H1 (cell line): ENCODE measurements around the gene PTPRD. TPM values are rescaled to one million over a fixed set of nuclear protein-coding genes. Genes with fewer than 3 reads are reported as not detected.

ENCODE experiments used
- CTCF ChIA-PET: fragments of 300-600 bp; sonication (Branson Sonifier 250); formaldehyde crosslinking; loops from one replicate; lab custom pipeline; 2021; ENCODE audit not compliant: partially characterized antibody; lab: Charles Lee
- POLR2A ChIA-PET: fragments of 300-600 bp; sonication (Branson Sonifier 250); formaldehyde crosslinking; loops from one replicate; lab custom pipeline; 2021; ENCODE audit warnings: inconsistent platforms; ENCODE audit not compliant: partially characterized antibody; lab: Charles Lee
- DNase-seq, 2 experiments: peaks; one replicate each; pipeline versions ENCODE4 v3.0.0 to v3.0.0-alpha.2; 2010 to 2022; ENCODE audit warnings: low spot score in 2 of 2, low read depth in 1 of 2, mixed read lengths in 1 of 2
- FAIRE-seq: peaks from 2 replicates; lab custom pipeline; 2011; peaks lifted over from hg19 to GRCh38; lab: Jason Lieb, UNC
- H2AFZ ChIP-seq: 2 replicates; pipeline ENCODE4 v1.8.1; 2012; ENCODE audit warnings: low read length, inconsistent platforms
- H2AK5ac ChIP-seq: 2 replicates; pipeline ENCODE4 v1.6.1; 2013; ENCODE audit warnings: low read depth, low read length
- H2BK120ac ChIP-seq: replicated peaks from 2 replicates; pipeline ENCODE3; 2013; ENCODE audit warnings: low read depth, low read length, inconsistent platforms
- H2BK12ac ChIP-seq: 2 replicates; pipeline ENCODE4 v1.6.1; 2013; ENCODE audit warnings: low read depth, low read length
- H2BK15ac ChIP-seq: 2 replicates; pipeline ENCODE4 v1.6.1; 2013; ENCODE audit warnings: low read length
- H2BK20ac ChIP-seq: 2 replicates; pipeline ENCODE4 v1.6.1; 2013; ENCODE audit warnings: low read length
- H2BK5ac ChIP-seq: 2 replicates; pipeline ENCODE4 v1.6.1; 2013; ENCODE audit warnings: low read depth, low read length
- H3K14ac ChIP-seq: 2 replicates; pipeline ENCODE4 v1.6.1; 2013; ENCODE audit warnings: inconsistent platforms; ENCODE audit not compliant: insufficient read length
- H3K18ac ChIP-seq: 2 replicates; pipeline ENCODE4 v1.6.1; 2013; ENCODE audit warnings: low read length; ENCODE audit errors: extremely low read depth
- H3K23ac ChIP-seq: 2 replicates; pipeline ENCODE4 v1.6.1; 2013; ENCODE audit warnings: inconsistent platforms; ENCODE audit not compliant: insufficient read length
- H3K23me2 ChIP-seq: 2 replicates; pipeline ENCODE4 v1.6.1; 2013; ENCODE audit warnings: low read depth, low read length
- H3K27ac ChIP-seq: 2 replicates; pipeline ENCODE4 v1.6.1; 2011; ENCODE audit warnings: low read depth, low read length, inconsistent platforms
- H3K27me3 ChIP-seq, 4 experiments: replicated peaks in 1 of 4; 1 replicate in 1 of 4; 2 replicates in 3 of 4; pipeline versions ENCODE4 v1.6.1 to v1.8.1; 2011 to 2013; ENCODE audit warnings: low read length in 3 of 4, mild to moderate bottlenecking in 3 of 4, inconsistent platforms in 2 of 4, mixed read lengths in 2 of 4, moderate library complexity in 1 of 4; ENCODE audit not compliant: control insufficient read depth in 3 of 4, insufficient read depth in 3 of 4; ENCODE audit errors: extremely low read depth in 1 of 4
- H3K36me3 ChIP-seq, 4 experiments: 2 replicates each; pipeline versions ENCODE4 v1.6.1 to v1.8.1; 2011 to 2013; ENCODE audit warnings: mild to moderate bottlenecking in 4 of 4, low read length in 3 of 4, moderate library complexity in 2 of 4, control low read depth in 1 of 4, inconsistent platforms in 1 of 4; ENCODE audit not compliant: insufficient read depth in 4 of 4, control insufficient read depth in 2 of 4
- H3K4ac ChIP-seq: replicated peaks from 2 replicates; pipeline ENCODE3; 2013; ENCODE audit warnings: low read length, low read depth, mixed read lengths, inconsistent platforms; ENCODE audit not compliant: insufficient read length
- H3K4me1 ChIP-seq, 4 experiments: replicated peaks in 1 of 4; 1 replicate in 1 of 4; 2 replicates in 3 of 4; pipeline versions ENCODE4 v1.6.1 to v1.8.1; 2011 to 2013; ENCODE audit warnings: low read length in 3 of 4, inconsistent platforms in 2 of 4, mixed read lengths in 1 of 4; ENCODE audit not compliant: insufficient read depth in 4 of 4, control insufficient read depth in 3 of 4
- H3K4me2 ChIP-seq, 2 experiments: 2 replicates each; pipeline versions ENCODE4 v1.6.1 to v1.8.1; 2011 to 2013; ENCODE audit warnings: low read depth in 2 of 2, low read length in 2 of 2, control low read depth in 1 of 2, inconsistent platforms in 1 of 2, mild to moderate bottlenecking in 1 of 2; ENCODE audit not compliant: insufficient read depth in 1 of 2
- H3K4me3 ChIP-seq, 4 experiments: fragments of 200-600, 300-600 bp in 1 of 4; sonication (generic), shearing (Covaris generic), sonication (Bioruptor Twin) in 1 of 4; 2 replicates each; pipeline versions ENCODE4 v1.5.1 to v1.8.1; 2011 to 2016; ENCODE audit warnings: low read length in 4 of 4, low read depth in 3 of 4, control low read depth in 2 of 4, inconsistent platforms in 2 of 4, mild to moderate bottlenecking in 2 of 4, mixed read lengths in 1 of 4, moderate library complexity in 1 of 4; ENCODE audit not compliant: insufficient read depth in 2 of 4; ENCODE audit errors: extremely low read depth in 1 of 4
- H3K56ac ChIP-seq: replicated peaks from 2 replicates; pipeline ENCODE3; 2013; ENCODE audit warnings: low read depth, mild to moderate bottlenecking, mixed read lengths, low read length, inconsistent platforms; ENCODE audit not compliant: insufficient read length
- H3K79me1 ChIP-seq: 2 replicates; pipeline ENCODE4 v1.6.1; 2013; ENCODE audit warnings: low read depth, low read length, control low read depth
- H3K79me2 ChIP-seq, 2 experiments: 2 replicates each; pipeline versions ENCODE4 v1.6.1 to v1.8.1; 2012 to 2013; ENCODE audit warnings: low read length in 2 of 2, mild to moderate bottlenecking in 2 of 2, inconsistent platforms in 1 of 2; ENCODE audit not compliant: insufficient read depth in 2 of 2, control insufficient read depth in 1 of 2
- H3K9ac ChIP-seq, 4 experiments: replicated peaks in 1 of 4; 1 replicate in 1 of 4; 2 replicates in 3 of 4; pipeline versions ENCODE4 v1.6.1 to v1.8.1; 2011 to 2013; ENCODE audit warnings: low read depth in 3 of 4, low read length in 3 of 4, control low read depth in 2 of 4, mild to moderate bottlenecking in 2 of 4, moderate library complexity in 2 of 4, inconsistent platforms in 1 of 4; ENCODE audit errors: extremely low read depth in 1 of 4
- H3K9me3 ChIP-seq, 2 experiments: 2 replicates each; pipeline versions ENCODE4 v1.6.1 to v1.8.1; 2012 to 2013; ENCODE audit warnings: mild to moderate bottlenecking in 2 of 2, moderate library complexity in 2 of 2, control low read depth in 1 of 2, inconsistent platforms in 1 of 2, low read depth in 1 of 2, low read length in 1 of 2, mixed read lengths in 1 of 2; ENCODE audit not compliant: insufficient read depth in 2 of 2
- H4K20me1 ChIP-seq, 2 experiments: replicated peaks in 1 of 2; 2 replicates each; pipeline versions ENCODE3 to v1.8.1; 2011 to 2013; ENCODE audit warnings: inconsistent platforms in 2 of 2, low read length in 2 of 2, mild to moderate bottlenecking in 1 of 2; ENCODE audit not compliant: insufficient read depth in 2 of 2, control insufficient read depth in 1 of 2
- H4K5ac ChIP-seq: 2 replicates; pipeline ENCODE4 v1.6.1; 2013; ENCODE audit warnings: low read length, low read depth, mixed read lengths, inconsistent platforms; ENCODE audit not compliant: insufficient read length
- H4K8ac ChIP-seq: 2 replicates; pipeline ENCODE4 v1.8.0; 2013; ENCODE audit warnings: mild to moderate bottlenecking, moderate library complexity, low read length, inconsistent platforms; ENCODE audit not compliant: insufficient read depth; ENCODE audit errors: extremely low read depth
- H4K91ac ChIP-seq: replicated peaks from 2 replicates; pipeline ENCODE3; 2013; ENCODE audit warnings: low read length, mixed read lengths, inconsistent platforms; ENCODE audit not compliant: insufficient read length
- BRCA1 ChIP-seq: IDR thresholded peaks from 2 replicates; pipeline ENCODE4 v1.6.1; 2012; ENCODE audit warnings: low read depth, low read length, improper control_type of control experiment
- HDAC2 ChIP-seq, 2 experiments: fragments of 300-600 bp in 1 of 2; sonication (generic) in 1 of 2; IDR thresholded peaks; 2 replicates each; pipeline ENCODE4 v1.6.1; 2011 to 2012; ENCODE audit warnings: low read depth in 2 of 2, low read length in 2 of 2, mild to moderate bottlenecking in 2 of 2, moderate library complexity in 2 of 2, borderline replicate concordance in 1 of 2, inconsistent platforms in 1 of 2
- MAFK ChIP-seq: IDR thresholded peaks from 2 replicates; pipeline ENCODE4 v1.6.1; 2012; ENCODE audit warnings: low read depth, mild to moderate bottlenecking, improper control_type of control experiment, low read length
- POLR2A ChIP-seq, 2 experiments: IDR thresholded peaks; 1 replicate in 1 of 2; 2 replicates in 1 of 2; pipeline ENCODE4 v1.6.1; 2011; ENCODE audit warnings: low read depth in 2 of 2, low read length in 2 of 2, mild to moderate bottlenecking in 2 of 2; ENCODE audit errors: control extremely low read depth in 1 of 2
- RBBP5 ChIP-seq: IDR thresholded peaks from 2 replicates; pipeline ENCODE4 v1.7.1; 2012; ENCODE audit warnings: low read depth, mild to moderate bottlenecking, inconsistent platforms, low read length, moderate library complexity, borderline replicate concordance
- RFX5 ChIP-seq: IDR thresholded peaks from 2 replicates; pipeline ENCODE4 v1.6.1; 2011; ENCODE audit warnings: low read depth, low read length, improper control_type of control experiment, borderline replicate concordance
- RNF2 ChIP-seq: fragments of 200-900, 300-1000 bp; sonication (generic); IDR thresholded peaks from 2 replicates; pipeline ENCODE4 v1.7.1; 2016; ENCODE audit warnings: borderline replicate concordance, low read depth, mild to moderate bottlenecking, antibody characterized with exemption, low read length; ENCODE audit not compliant: poor library complexity, severe bottlenecking; ENCODE audit errors: missing control alignments
- SIN3A ChIP-seq, 2 experiments: IDR thresholded peaks in 1 of 2; conservative IDR thresholded peaks in 1 of 2; 2 replicates each; pipeline ENCODE4 v1.6.1; 2011 to 2012; ENCODE audit warnings: low read length in 2 of 2, improper control_type of control experiment in 1 of 2, low read depth in 1 of 2, mild to moderate bottlenecking in 1 of 2
- SUZ12 ChIP-seq: fragments of 200-600 bp; sonication (generic); IDR thresholded peaks from 2 replicates; pipeline ENCODE4 v1.6.1; 2012; ENCODE audit warnings: mild to moderate bottlenecking, inconsistent platforms, low read length, moderate library complexity, mixed read lengths
- WGBS, 2 experiments: shearing (Covaris generic) in 1 of 2; methylation state at CpG; one replicate each; pipeline versions ENCODE4 v1.1.6 to v1.1.7; 2013 to 2015; ENCODE audit warnings: low lambda C conversion rate in 2 of 2, mixed read lengths in 2 of 2, inconsistent platforms in 1 of 2, low coverage in 1 of 2, missing lambda C conversion rate in 1 of 2; ENCODE audit not compliant: insufficient replicate concordance in 2 of 2, insufficient coverage in 1 of 2, insufficient read length in 1 of 2; ENCODE audit errors: extremely low coverage in 1 of 2, missing lambda C conversion rate in 1 of 2; 5-methylcytosine and 5-hydroxymethylcytosine counted together
- polyA plus RNA-seq, 7 experiments: library from polyadenylated mRNA; depleted of rRNA in 3 of 7; stranded (reverse) in 5 of 7; unstranded in 2 of 7; fragments of >200 nt in 5 of 7; fragments of 200-250 nt in 2 of 7; gene quantifications; 1 replicate in 5 of 7; 2 replicates in 1 of 7; 4 replicates in 1 of 7; pipeline versions ENCODE4 v1.2.1 to v1.2.3, GENCODE V29; 2011 to 2013; ENCODE audit warnings: missing spikeins in 2 of 7, mixed read lengths in 2 of 7
- total RNA-seq: library from RNA; stranded (reverse); fragmentation: NEBNext Ultra II Directional; extraction: Animal tissue kit (Norgen Biotek cat#: 25700); gene quantifications from 2 replicates; pipeline ENCODE4 v1.2.1, GENCODE V29; 2021
- TF ChIP-seq, protein P1 (sequence below), 3 experiments: IDR thresholded peaks; 1 replicate in 2 of 3; 2 replicates in 1 of 3; pipeline versions ENCODE4 v1.5.1 to v1.6.1; 2011; ENCODE audit warnings: low read length in 3 of 3, mild to moderate bottlenecking in 3 of 3, inconsistent platforms in 2 of 3, low read depth in 1 of 3, moderate library complexity in 1 of 3; ENCODE audit not compliant: insufficient read depth in 1 of 3; ENCODE audit errors: control extremely low read depth in 1 of 3
- TF ChIP-seq, protein P2 (sequence below): IDR thresholded peaks from 2 replicates; pipeline ENCODE4 v1.6.1; 2012; ENCODE audit warnings: inconsistent platforms

The PTPRD gene
- total and polyA plus RNA-seq, 2 of the 8 experiments (the other 6 are each of a cell fraction or from before 2014, with no cell fraction given): 17.2 to 77.0 TPM

- H2AK5ac ChIP-seq: no peak overlapping the region
- H2BK20ac ChIP-seq: no peak overlapping the region
- H2BK120ac ChIP-seq: no peak overlapping the region
- no peak overlapping the region for H2AFZ ChIP-seq
- ChIA-PET CTCF (interaction anchor here (2.4 kb wide), 1 partner anchor 21 kb away, joined by 7 read pairs; no protein-coding TSS in a partner anchor), POLR2A (no interaction called here)
- no peak overlapping the region for H2BK5ac ChIP-seq
- FAIRE-seq: no peak
- H2BK15ac ChIP-seq: no peak overlapping the region
- H4K8ac ChIP-seq: no peak overlapping the region
- no peak overlapping the region for H3K56ac ChIP-seq
- no peak overlapping the region for H3K23ac ChIP-seq
- WGBS, 2 experiments: 94% methylated on average over 3 of the region's 3 CpGs; no CpG with 5 or more reads in 1 of the 2 experiments
- H3K4me1 ChIP-seq: no peaks in the 10 kb centered on the region
- no peak overlapping the region for H4K91ac ChIP-seq
- H3K4ac ChIP-seq: no peak overlapping the region
- DNase-seq: no peak
- no peak overlapping the region for H3K9ac ChIP-seq
- H3K18ac ChIP-seq: no peak overlapping the region
- no peak overlapping the region for H4K5ac ChIP-seq
- H3K4me2 ChIP-seq: no peak overlapping the region
- no peaks in the 10 kb centered on the region for H3K79me1 ChIP-seq
- no peaks in the 10 kb centered on the region for H4K20me1 ChIP-seq
- no peaks in the 10 kb centered on the region for H3K36me3 ChIP-seq
- no peaks in the 10 kb centered on the region for H3K9me3 ChIP-seq
- no peaks in the 10 kb centered on the region for H3K23me2 ChIP-seq
- H3K27ac ChIP-seq: no peak overlapping the region
- H3K27me3 ChIP-seq: no peaks in the 10 kb centered on the region
- H3K79me2 ChIP-seq: no peaks in the 10 kb centered on the region
- no peak overlapping the region for H2BK12ac ChIP-seq
- H3K14ac ChIP-seq: no peak overlapping the region
- no peak overlapping the region for H3K4me3 ChIP-seq
- TF ChIP-seq RFX5: no peak
- TF ChIP-seq RNF2: no peak
- TF ChIP-seq, protein P1, sequence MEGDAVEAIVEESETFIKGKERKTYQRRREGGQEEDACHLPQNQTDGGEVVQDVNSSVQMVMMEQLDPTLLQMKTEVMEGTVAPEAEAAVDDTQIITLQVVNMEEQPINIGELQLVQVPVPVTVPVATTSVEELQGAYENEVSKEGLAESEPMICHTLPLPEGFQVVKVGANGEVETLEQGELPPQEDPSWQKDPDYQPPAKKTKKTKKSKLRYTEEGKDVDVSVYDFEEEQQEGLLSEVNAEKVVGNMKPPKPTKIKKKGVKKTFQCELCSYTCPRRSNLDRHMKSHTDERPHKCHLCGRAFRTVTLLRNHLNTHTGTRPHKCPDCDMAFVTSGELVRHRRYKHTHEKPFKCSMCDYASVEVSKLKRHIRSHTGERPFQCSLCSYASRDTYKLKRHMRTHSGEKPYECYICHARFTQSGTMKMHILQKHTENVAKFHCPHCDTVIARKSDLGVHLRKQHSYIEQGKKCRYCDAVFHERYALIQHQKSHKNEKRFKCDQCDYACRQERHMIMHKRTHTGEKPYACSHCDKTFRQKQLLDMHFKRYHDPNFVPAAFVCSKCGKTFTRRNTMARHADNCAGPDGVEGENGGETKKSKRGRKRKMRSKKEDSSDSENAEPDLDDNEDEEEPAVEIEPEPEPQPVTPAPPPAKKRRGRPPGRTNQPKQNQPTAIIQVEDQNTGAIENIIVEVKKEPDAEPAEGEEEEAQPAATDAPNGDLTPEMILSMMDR (IDR thresholded peaks at IDR 0.05; ENCODE audit: control extremely low read depth in 1 of 3, insufficient read depth in 1 of 3, low read depth in 1 of 3, low read length in 3 of 3): no peak
- TF ChIP-seq POLR2A (IDR thresholded peaks at IDR 0.05; ENCODE audit: control extremely low read depth in 1 of 2, low read depth in 2 of 2, low read length in 2 of 2): no peak
- TF ChIP-seq RBBP5: no peak
- TF ChIP-seq BRCA1: no peak
- TF ChIP-seq SUZ12: no peak
- TF ChIP-seq SIN3A (conservative IDR thresholded peaks at IDR 0.05 in 1 of 2, IDR thresholded peaks at IDR 0.05 in 1 of 2; ENCODE audit: low read depth in 1 of 2, low read length in 2 of 2): no peak
- TF ChIP-seq MAFK: no peak
- no peak for TF ChIP-seq HDAC2 (IDR thresholded peaks at IDR 0.05; ENCODE audit: borderline replicate concordance in 1 of 2, low read depth in 2 of 2, low read length in 2 of 2)
- TF ChIP-seq, protein P2, sequence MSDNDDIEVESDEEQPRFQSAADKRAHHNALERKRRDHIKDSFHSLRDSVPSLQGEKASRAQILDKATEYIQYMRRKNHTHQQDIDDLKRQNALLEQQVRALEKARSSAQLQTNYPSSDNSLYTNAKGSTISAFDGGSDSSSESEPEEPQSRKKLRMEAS: no peak
Observed at GRCh38 chr9:9892217-9892616, 720.6 kb downstream of the PTPRD start.
